Measurements from ENCODE around the gene RNF114.
"Not testable (repeated sequence)": the region's sequence is repeated elsewhere in the genome, so short reads cannot be mapped to it uniquely, and the experiment has no call there.

RNF114 gene

DNA sequence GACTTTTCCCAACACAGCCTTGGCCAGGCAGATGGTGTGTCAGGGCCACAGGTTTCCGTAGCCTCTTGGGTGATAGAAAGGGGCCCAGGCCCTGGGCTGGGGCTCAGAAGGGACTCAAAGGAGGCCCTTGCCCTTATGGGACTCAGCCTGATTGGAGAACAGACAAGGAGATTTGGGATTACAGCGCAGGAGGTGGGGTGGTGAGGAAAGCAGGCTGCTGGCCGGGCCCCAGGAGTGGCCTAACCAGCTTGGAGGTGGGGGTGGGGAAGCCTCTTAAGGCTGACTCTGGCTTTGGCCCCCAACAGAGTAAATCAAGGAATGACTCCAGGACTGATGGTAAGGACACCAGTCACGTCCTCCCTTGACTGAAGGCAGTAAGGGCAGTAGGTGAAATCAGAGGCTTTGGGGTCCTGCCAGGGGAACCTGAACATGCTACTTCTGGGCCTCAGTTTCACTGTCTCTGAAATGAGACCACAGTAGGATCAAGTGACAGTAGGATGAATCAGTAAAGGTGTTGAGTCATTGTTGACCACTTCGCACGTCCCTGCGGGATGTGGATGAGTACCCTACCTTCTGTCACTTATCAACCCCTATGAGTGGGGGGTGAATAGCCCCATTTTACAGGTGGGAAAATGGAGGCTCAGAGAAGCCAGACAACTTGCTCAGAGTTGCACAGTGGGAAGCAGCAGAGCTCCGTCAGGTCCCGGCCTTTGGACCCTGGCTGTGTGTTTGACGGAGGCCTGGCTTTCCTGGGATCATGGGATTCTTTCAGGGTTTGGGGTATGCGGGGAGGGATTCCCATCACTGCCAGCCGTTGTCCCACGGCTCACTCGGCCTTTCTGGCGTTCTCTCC is 51.0 kb downstream of the RNF114 start:
- no peak for DNase-seq

- DNase-seq = no peak
Measured at GRCh38 chr20:49987868-49988690, 51.9 kb downstream of the RNF114 start.

DNA sequence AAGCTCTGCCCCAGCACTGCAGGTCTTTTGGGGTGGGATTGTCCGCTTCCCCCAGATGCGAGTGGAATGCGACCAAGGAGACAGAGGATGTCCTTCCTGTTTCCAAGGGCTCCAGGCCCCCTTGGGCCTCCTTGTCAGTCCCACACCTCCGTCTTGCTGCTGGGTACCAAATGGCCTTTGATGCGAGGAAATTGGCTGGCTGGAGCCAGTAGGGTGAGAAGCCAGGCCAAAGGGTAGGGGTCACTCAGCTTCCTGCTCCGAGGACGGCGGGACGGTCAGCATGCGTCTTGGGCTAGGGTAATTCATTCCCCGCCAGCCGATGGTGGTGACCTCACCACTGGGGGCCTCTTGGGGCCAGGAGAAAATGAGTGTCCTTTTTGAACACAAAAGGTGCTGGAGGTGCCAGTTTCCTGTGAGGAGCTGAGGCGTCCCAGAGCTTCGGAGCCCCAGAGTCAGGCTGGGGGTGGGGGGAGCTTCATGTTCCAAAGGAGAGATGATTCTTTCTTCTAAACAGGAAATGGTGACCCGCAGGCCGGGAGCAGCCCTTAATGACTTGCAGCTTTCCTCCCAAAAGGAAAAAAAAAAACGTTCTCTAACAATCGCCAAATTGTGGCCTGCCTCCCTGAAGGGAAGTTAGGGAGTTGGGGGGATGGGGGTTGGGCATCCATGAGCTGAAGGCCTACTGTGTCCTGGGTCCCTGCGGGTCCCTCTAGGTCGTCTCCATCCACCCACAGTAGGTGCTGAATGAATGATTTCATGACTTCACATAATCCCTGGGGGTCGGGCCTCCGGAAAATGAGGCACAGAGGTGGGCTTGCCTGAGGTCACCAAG is 53.3 kb downstream of the RNF114 start:
- DNase-seq = no peak

DNA sequence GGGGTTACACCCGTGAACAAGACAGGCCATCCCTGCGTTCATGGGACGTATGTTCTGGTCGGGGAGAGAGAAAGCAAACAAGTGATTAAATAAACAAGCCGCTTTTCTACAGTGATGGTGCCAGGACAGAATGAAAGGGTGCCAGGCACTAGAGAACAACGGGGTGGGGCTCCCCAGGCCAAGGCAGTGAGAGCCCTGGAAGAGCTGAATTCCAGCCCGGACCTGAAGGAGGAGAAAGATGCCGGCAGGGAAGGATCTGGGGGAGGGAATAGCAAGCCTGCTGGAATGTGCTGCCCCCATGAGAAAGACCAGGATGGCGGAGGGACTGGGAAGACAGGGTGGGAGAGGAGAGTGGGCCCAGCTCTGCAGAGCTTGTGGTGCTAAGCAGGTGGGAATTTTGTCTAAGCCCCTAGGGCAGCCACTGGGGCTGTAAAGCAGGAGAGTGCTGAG is 54.1 kb downstream of the RNF114 start:
- no peak for DNase-seq

DNA sequence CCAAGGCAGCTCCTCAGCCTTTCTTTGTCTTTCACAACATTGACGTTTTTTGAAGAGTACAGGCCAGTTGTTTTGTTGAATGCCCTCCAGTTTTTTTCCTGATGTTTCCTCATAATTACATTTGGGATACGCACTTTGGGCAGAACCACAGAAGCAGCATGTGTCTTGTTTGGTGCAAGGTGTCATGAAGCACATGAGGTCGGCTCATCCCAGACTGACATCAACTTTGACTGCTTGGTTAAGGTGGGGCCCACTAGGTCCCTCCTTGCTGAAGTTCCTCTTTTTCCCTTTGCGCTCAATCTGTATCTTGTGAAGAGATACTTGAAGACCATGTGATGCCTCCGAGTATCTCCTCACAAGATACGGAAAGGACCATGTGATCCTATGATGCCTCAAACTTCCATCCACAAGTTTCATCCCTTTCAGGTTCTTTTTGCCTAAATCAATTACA is 57.1 kb downstream of the RNF114 start:
- DNase-seq = no peak

GRCh38 chr20:49995586-49995985 is 59.4 kb downstream of the RNF114 start:
- DNase-seq = no peak

DNA sequence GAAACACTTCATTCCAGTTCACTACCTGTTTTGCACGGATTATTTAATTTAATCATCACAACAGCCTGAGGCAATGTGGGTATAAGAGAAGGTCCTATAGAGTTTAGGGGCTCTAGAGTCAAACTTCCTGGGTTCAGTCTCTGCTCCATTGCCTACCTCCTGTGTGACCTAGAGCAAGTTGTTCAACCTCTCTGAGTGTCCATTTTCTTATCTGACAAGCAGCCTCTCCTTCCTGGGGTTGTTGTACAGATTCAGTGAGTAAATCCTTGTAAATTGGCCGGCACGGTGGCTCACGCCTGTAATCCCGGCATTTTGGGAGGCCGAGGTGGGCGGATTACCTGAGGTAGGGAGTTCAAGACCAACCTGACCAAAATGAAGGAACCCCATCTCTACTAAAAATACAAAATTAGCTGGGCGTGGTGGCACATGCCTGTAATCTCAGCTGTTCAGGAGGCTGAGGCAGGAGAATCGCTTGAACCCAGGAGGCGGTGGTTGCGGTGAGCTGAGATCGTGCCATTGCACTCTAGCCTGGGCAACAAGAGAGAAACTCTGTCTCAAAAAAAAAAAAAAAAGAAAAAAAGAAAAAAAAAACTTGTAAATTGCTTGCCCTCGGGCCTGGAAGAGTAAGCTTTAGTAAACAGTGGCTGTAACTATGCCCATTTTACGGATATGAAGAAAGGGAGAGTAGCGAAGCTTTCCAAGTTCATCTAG is 62.4 kb downstream of the RNF114 start:
- not testable (repeated sequence) for DNase-seq

DNA sequence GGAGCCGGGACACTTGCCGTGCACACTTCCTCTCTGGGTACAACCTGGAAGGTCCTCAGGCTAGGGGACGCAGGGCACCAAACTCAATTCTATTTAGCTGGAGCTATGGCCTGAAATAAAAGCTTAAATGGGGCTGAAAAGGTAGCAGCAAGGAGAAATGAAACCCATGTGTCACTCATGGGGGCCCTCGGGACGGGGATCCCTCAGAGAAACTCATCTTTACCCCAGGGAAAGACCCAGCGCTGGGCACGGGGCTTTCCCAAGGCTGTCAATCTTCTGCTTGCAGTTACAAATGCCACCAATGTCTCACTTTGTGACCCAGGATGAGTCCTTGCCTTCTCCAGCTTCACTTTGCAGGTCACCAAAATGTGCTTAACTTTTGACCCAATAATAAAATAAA is 63.1 kb downstream of the RNF114 start:
- no peak for DNase-seq

DNA sequence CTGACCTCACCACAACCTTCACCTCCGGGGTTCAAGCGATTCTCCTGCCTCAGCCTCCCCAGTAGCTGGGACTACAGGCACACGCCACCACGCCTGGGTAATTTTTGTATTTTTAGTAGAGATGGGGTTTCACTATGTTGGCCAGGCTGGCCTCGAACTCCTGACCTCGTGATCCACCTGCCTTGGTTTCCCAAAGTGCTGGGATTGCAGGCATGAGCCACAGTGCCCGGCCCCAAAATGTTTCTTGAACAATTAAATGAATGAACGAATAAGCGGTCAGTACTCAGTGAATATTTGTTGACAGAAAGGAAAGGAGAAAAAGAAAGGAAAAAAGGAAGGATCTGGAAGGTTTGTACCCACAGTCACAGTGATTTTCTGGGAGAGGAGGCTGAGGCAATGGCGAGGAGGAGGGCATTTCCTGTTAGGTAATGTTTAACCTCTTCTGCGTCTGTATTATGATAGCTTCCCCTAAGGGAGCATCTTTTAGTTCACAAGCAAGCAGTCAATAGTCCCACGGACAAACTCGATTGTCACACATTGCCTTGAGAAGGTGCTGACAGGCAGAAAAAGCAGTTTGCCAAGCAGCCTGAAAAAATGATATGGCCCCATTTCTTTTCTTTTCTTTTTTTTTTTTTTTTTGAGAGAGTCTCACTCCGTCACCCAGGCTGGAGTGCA is 64.5 kb downstream of the RNF114 start:
- DNase-seq = not testable (repeated sequence)

DNA sequence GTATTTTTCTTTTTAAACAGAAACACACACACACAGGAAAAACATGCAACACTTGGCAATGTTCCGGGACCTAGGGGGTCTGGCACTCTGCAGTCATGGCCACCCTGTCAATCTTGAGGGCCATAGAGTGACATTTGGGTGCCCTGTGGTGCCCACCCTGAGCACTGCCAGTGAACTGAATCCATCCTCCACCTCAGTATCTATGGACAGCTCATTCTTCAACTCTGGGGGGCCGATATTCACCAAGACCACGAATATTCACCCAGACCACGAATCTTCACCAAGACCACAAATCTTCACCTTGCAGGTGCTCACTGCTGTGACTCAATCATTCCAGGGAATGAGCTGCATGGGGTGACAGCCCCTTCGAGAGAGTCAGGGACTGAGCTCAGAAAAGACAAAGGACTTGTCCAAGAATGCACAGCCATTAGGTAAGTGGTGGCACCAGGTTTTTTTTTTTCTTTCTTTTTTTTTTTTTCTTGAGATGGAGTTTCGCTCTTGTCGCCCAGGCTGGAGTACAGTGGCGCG is 65.7 kb downstream of the RNF114 start:
- DNase-seq = no peak

GRCh38 chr20:50003253-50003656 is 67.1 kb downstream of the RNF114 start:
- no peak for DNase-seq

Data from activated CD8-positive, alpha-beta memory T cell treated with anti-CD3 and anti-CD28 coated beads for 24 hours (primary cell).